Activated CD4-positive, alpha-beta memory T cell treated with anti-CD3 and anti-CD28 coated beads for 36 hours (primary cell): ENCODE measurements around the gene IQGAP3. TPM values are rescaled to one million over a fixed set of nuclear protein-coding genes. Genes with fewer than 3 reads are reported as not detected.
"Not testable (repeated sequence)": the region's sequence is repeated elsewhere in the genome, so short reads cannot be mapped to it uniquely, and the experiment has no call there.

Source experiments
- CTCF ChIA-PET: fragments of 350-600 bp; sonication (Branson Sonifier 250); formaldehyde crosslinking; loops from one replicate; lab custom pipeline; 2021; ENCODE audit warnings: antibody characterized with exemption, inconsistent platforms; lab: Charles Lee
- POLR2A ChIA-PET: fragments of 350-600 bp; sonication (Branson Sonifier 250); formaldehyde crosslinking; loops from one replicate; lab custom pipeline; 2021; ENCODE audit warnings: antibody characterized with exemption; lab: Charles Lee
- DNase-seq: peaks from one replicate; pipeline ENCODE4 v3.0.0-alpha.2; 2020
- H3K27ac Mint-ChIP-seq: one replicate; pipeline ENCODE4 v1.8.0; 2021; ENCODE audit warnings: mixed read lengths
- H3K27me3 Mint-ChIP-seq: one replicate; pipeline ENCODE4 v1.8.0; 2021; ENCODE audit warnings: mixed read lengths
- H3K36me3 Mint-ChIP-seq: one replicate; pipeline ENCODE4 v1.8.0; 2021; ENCODE audit warnings: mixed read lengths
- H3K4me1 Mint-ChIP-seq: one replicate; pipeline ENCODE4 v1.8.0; 2021; ENCODE audit warnings: low read depth, mixed read lengths
- H3K4me3 Mint-ChIP-seq: one replicate; pipeline ENCODE4 v1.8.0; 2021; ENCODE audit warnings: mild to moderate bottlenecking, mixed read lengths
- H3K9me3 Mint-ChIP-seq: one replicate; pipeline ENCODE4 v1.8.0; 2021; ENCODE audit warnings: mixed read lengths
- intact Hi-C: fragments of 100-400 bp; cut with micrococcal nuclease; formaldehyde crosslinking; loops from one replicate; pipeline ENCODE4 v1.15.1; 2023
- total RNA-seq, 2 experiments: library from RNA; stranded (reverse); gene quantifications; one replicate each; pipeline ENCODE4 v1.2.3, GENCODE V29; 2021

IQGAP3 gene
- total RNA-seq, 2 experiments from 2014 or later, result 16.9 to 19.3 TPM

- no peak overlapping the region for H3K4me3 Mint-ChIP-seq
- H3K36me3 Mint-ChIP-seq, result peaks cover 14% of the 10 kb centered on the region
- H3K27ac Mint-ChIP-seq, result no peak overlapping the region
- no peaks in the 10 kb centered on the region for H3K9me3 Mint-ChIP-seq
- CTCF ChIA-PET, result interaction anchor here (0.8 to 6.4 kb wide), 4 partner anchors 8 to 113 kb away, joined by 3 to 39 read pairs (median 3); no protein-coding TSS in a partner anchor
- POLR2A ChIA-PET, result interaction anchor here (3.0 kb wide), 2 partner anchors 7 to 13 kb away, joined by 13 to 19 read pairs; partner anchors contain the start of genes GPATCH4 and TTC24
- peaks cover 26% of the 10 kb centered on the region for H3K4me1 Mint-ChIP-seq
- no peaks in the 10 kb centered on the region for H3K27me3 Mint-ChIP-seq
- intact Hi-C loops, result no loop called here
- DNase-seq, result no peak
Observed at GRCh38 chr1:156593661-156593989, 21.3 kb upstream of the IQGAP3 start.

DNA sequence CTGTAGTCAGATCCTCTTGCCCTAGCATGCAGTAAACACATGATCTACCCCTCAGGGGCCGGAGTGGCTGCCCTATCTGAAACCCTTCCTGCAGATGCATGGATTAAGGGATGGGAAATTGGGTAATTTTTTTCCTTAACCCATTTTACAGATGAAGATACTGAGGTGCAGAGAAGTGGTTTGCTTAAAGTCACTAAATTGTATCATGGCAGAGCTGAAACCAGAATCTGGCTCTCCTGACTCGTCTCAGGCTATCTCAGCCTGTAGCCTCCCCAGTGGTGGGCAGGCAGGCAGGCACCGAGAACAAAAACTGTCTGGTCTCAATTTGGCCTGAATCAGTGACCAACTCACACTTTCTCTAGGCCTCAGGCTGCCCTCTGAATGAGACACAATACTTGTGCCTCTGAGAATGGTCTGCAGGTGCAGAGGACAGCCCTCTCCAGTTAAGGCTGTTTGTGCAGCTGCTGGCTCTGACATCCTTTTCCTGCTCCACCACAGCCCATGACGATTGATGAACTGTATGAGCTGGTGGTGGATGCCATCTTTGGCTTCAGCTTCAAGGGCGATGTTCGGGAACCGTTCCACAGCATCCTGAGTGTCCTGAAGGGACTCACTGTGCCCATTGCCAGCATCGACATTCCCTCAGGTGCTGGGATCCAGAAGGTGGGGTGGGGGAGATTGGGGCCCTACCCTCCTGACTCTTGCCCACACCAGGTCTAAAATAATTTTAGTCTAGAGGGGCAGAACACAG is 20.7 kb upstream of the IQGAP3 start:
- Mint-ChIP-seq H3K36me3 (peaks cover 9% of the 10 kb centered on the region), H3K9me3 (no peaks in the 10 kb centered on the region), H3K4me1 (peaks cover 20% of the 10 kb centered on the region), H3K4me3 (peak overlapping the region; percentile 79), H3K27me3 (no peaks in the 10 kb centered on the region), H3K27ac (peak overlapping the region; percentile 59)
- intact Hi-C loops, result no loop called here
- ChIA-PET CTCF (interaction anchor here (0.8 to 6.4 kb wide), 4 partner anchors 8 to 112 kb away, joined by 3 to 39 read pairs (median 3); no protein-coding TSS in a partner anchor), POLR2A (interaction anchor here (2.2 to 3.0 kb wide), 3 partner anchors 8 to 92 kb away, joined by 12 to 19 read pairs (median 13); partner anchors contain the start of genes GPATCH4, MEF2D and TTC24)
- DNase-seq, result no peak

GRCh38 chr1:156592158-156592909 is 20.0 kb upstream of the IQGAP3 start:
- no peaks in the 10 kb centered on the region for H3K9me3 Mint-ChIP-seq
- DNase-seq, result no peak

DNA sequence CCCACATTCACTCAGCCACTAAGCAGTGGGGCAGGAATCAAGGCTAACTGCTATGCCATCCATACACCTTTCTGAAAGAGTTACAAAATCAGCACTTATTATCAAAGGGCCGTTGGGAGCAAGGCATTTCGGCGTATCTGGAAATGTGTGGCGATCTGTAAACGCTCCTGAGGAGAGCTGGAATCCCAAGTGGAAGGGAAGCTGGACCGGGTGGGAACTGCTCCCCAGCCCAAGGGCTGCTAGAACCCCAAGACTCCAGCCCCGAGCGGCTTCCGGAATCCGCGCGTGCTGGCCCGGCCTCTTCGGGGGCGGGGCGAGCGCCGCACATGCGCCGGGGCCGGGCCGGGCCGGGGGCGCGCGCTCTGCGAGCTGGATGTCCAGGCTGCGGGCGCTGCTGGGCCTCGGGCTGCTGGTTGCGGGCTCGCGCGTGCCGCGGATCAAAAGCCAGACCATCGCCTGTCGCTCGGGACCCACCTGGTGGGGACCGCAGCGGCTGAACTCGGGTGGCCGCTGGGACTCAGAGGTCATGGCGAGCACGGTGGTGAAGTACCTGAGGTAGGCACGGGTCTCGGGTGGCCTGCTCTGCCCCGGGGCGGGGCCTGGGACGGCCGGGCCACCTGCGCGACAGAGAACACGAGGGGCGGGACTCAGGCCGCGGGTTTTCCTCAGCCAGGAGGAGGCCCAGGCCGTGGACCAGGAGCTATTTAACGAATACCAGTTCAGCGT is 19.2 kb upstream of the IQGAP3 start, which contains the start of gene NAXE:
TSS of gene NAXE (plus strand) at position 345 of the 726 bp plus-strand sequence. CDS start at position 374, 29 bp downstream.
- H3K9me3 Mint-ChIP-seq, result no peaks in the 10 kb centered on the region
- H3K27ac Mint-ChIP-seq, result peak within 1 kb of the TSS; percentile 85
- peak; percentile 77 for DNase-seq
- no peaks in the 10 kb centered on the region for H3K27me3 Mint-ChIP-seq
- H3K4me3 Mint-ChIP-seq, result peak within 1 kb of the TSS; percentile 79
- CTCF ChIA-PET, result interaction anchor here (1.1 to 6.4 kb wide), 10 partner anchors 9 to 206 kb away, joined by 3 to 39 read pairs (median 6); partner anchors contain the start of gene MEF2D
- intact Hi-C loops, result loop anchor here (1.0 kb wide), 1 partner anchor 10 kb away; the partner anchor contains the start of gene GPATCH4
- POLR2A ChIA-PET, result interaction anchor here (0.7 to 3.0 kb wide), 10 partner anchors 9 to 136 kb away, joined by 3 to 19 read pairs (median 6); partner anchors contain the start of genes GPATCH4, ISG20L2, MEF2D and METTL25B
- peaks cover 19% of the 10 kb centered on the region for H3K4me1 Mint-ChIP-seq
- peaks cover 2% of the 10 kb centered on the region for H3K36me3 Mint-ChIP-seq

More at GRCh38 chr1:156592158-156592909, 20.0 kb upstream of the IQGAP3 start:
- ChIA-PET POLR2A (interaction anchor here (1.0 to 3.0 kb wide), 7 partner anchors 9 to 136 kb away, joined by 4 to 19 read pairs (median 7); partner anchors contain the start of genes GPATCH4, ISG20L2, MEF2D and METTL25B), CTCF (interaction anchor here (1.1 to 6.4 kb wide), 9 partner anchors 8 to 207 kb away, joined by 3 to 39 read pairs (median 6); partner anchors contain the start of gene MEF2D)
- Mint-ChIP-seq H3K4me3 (peak overlapping the region; percentile 79), H3K27me3 (no peaks in the 10 kb centered on the region), H3K27ac (peak overlapping the region; percentile 79), H3K4me1 (peaks cover 19% of the 10 kb centered on the region), H3K36me3 (peaks cover 7% of the 10 kb centered on the region)
- intact Hi-C loops, result no loop called here

DNA sequence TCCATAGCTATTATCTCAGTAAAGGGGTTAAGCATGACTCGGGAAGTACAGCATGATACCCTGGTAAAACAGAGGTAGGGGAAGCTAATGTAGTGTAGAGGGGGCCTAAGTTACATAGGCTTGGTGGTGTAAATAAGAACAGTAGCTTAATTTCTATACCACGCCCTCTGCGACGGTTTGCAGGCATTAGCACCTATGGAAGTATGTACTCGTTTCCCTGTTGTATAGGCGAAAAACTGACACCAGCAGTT is 18.7 kb upstream of the IQGAP3 start:
- CTCF ChIA-PET, result interaction anchor here (1.3 to 6.4 kb wide), 9 partner anchors 10 to 205 kb away, joined by 3 to 39 read pairs (median 6); partner anchors contain the start of gene MEF2D
- DNase-seq, result no peak
- POLR2A ChIA-PET, result interaction anchor here (0.7 to 3.0 kb wide), 10 partner anchors 10 to 137 kb away, joined by 3 to 19 read pairs (median 6); partner anchors contain the start of genes GPATCH4, ISG20L2, MEF2D and METTL25B
- peaks cover 2% of the 10 kb centered on the region for H3K36me3 Mint-ChIP-seq
- intact Hi-C loops, result loop anchor here (1.0 kb wide), 1 partner anchor 10 kb away; the partner anchor contains the start of gene GPATCH4
- peak overlapping the region; percentile 79 for H3K4me3 Mint-ChIP-seq
- peak overlapping the region; percentile 85 for H3K27ac Mint-ChIP-seq
- no peaks in the 10 kb centered on the region for H3K27me3 Mint-ChIP-seq
- no peaks in the 10 kb centered on the region for H3K9me3 Mint-ChIP-seq
- peaks cover 19% of the 10 kb centered on the region for H3K4me1 Mint-ChIP-seq

DNA sequence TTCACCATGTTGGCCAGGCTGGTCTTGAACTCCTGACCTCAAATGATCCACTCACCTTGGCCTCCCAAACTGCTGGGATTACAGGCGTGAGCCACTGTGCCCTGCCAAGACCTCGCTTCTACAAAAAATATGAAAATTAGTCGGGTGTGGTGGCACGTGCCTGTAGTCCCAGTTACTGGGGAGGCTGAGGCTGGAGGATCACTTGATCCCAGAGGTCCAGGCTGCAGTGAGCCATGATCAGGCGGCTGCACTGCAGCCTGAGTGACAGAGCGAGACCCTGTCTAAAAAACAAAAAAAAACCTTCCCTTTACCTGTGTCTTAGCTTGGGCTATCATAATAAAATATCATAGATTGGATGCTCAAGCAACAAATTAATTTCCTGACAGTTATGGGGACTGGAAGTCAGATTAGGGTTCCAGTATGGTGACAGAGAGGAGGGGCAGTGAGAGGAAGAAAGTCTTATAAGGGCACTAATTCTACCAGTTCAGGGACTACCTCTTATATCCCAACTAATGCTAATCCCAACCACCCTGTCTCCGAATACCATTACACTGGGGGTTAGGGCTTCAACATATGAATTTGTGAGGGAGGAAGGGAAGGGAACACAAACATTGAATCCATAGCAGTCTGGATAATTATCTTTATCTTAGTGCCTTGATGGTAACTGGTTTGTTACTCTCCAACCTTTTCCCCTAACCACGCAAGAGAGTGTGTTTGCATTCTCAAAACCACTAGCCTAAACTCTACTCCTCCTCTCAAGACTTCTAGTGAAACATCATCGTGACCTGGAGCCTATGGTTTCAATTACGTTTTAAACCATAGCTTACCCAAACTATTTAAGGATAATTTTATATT is 18.2 kb upstream of the IQGAP3 start:
- Mint-ChIP-seq H3K27ac (peak overlapping the region; percentile 85), H3K9me3 (no peaks in the 10 kb centered on the region)

GRCh38 chr1:156589546-156589945 is 17.2 kb upstream of the IQGAP3 start:
- no peak overlapping the region for H3K4me3 Mint-ChIP-seq
- CTCF ChIA-PET, result interaction anchor here (1.2 kb wide), 1 partner anchor 204 kb away, joined by 3 read pairs; no protein-coding TSS in a partner anchor
- H3K27ac Mint-ChIP-seq, result no peak overlapping the region
- POLR2A ChIA-PET, result no interaction called here
- intact Hi-C loops, result no loop called here
- H3K9me3 Mint-ChIP-seq, result no peaks in the 10 kb centered on the region
- H3K36me3 Mint-ChIP-seq, result no peaks in the 10 kb centered on the region
- H3K27me3 Mint-ChIP-seq, result no peaks in the 10 kb centered on the region
- no peak for DNase-seq
- peaks cover 19% of the 10 kb centered on the region for H3K4me1 Mint-ChIP-seq

More for the DNA sequence above, 18.2 kb upstream of the IQGAP3 start:
- POLR2A ChIA-PET, result interaction anchor here (0.7 to 3.0 kb wide), 7 partner anchors 10 to 133 kb away, joined by 3 to 19 read pairs (median 6); partner anchors contain the start of genes GPATCH4, MEF2D and TTC24
- intact Hi-C loops, result loop anchor here (1.0 kb wide), 1 partner anchor 11 kb away; the partner anchor contains the start of gene GPATCH4
- Mint-ChIP-seq H3K36me3 (peaks cover 2% of the 10 kb centered on the region), H3K4me1 (peaks cover 19% of the 10 kb centered on the region), H3K4me3 (no peak overlapping the region), H3K27me3 (no peaks in the 10 kb centered on the region)
- no peak for DNase-seq
- CTCF ChIA-PET, result interaction anchor here (1.3 to 6.4 kb wide), 9 partner anchors 10 to 205 kb away, joined by 3 to 39 read pairs (median 6); partner anchors contain the start of gene MEF2D

DNA sequence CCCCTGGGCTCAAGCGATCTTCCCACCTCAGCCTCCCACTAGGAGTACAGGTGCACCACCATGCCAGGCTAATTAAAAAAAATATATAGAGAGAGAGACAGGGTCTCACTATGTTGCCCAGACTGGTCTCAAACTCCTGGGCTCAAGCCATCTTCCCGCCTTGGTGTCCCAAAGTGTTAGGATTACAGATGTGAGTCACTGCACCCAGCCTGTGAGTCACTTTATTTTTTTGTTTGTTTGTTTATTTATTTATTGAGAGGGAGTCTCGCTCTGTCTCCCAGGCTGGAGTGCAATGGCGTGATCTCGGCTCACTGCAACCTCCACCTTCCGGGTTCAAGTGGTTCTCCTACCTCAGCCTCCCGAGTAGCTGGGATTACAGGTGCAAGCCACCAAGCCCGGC is 15.6 kb upstream of the IQGAP3 start:
- H3K27me3 Mint-ChIP-seq, H3K27ac Mint-ChIP-seq, POLR2A ChIA-PET, H3K4me3 Mint-ChIP-seq, DNase-seq, H3K36me3 Mint-ChIP-seq, intact Hi-C loops, H3K9me3 Mint-ChIP-seq: not testable (repeated sequence)
- CTCF ChIA-PET, result interaction anchor here (0.9 to 11.2 kb wide), 2 partner anchors 21 to 24 kb away, joined by 3 to 78 read pairs; no protein-coding TSS in a partner anchor
- H3K4me1 Mint-ChIP-seq, result peaks cover 16% of the 10 kb centered on the region

DNA sequence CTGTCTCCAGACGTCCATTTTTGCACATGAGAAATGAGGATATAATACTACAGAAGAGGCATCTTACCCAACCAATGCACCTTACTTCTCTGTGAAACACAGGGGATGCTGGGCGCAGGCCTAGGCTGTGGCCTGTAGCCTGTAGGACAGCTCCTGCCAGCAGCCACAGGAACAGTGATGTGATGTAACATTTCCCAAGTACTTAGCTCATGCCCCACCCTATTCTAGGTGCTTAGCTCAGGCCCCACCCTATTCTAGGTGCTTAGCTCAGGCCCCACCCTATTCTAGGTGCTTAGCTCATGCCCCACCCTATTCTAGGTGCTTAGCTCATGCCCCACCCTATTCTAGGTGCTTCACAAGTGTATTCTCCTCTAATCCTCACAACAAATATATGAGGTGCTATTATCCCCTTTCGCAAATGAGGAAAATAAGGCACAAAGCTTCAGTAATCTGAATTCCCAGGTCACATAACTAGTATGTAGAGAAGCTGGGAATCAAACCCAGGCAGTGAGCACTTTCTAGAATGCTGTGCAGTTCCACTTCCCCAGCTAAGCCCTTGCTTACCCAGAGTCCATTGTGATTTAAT is 14.6 kb upstream of the IQGAP3 start:
- Mint-ChIP-seq H3K27ac (no peak overlapping the region), H3K4me3 (no peak overlapping the region), H3K27me3 (no peaks in the 10 kb centered on the region), H3K36me3 (no peaks in the 10 kb centered on the region), H3K4me1 (peaks cover 9% of the 10 kb centered on the region), H3K9me3 (no peaks in the 10 kb centered on the region)
- CTCF ChIA-PET, result interaction anchor here (0.6 to 11.2 kb wide), 9 partner anchors 14 to 201 kb away, joined by 3 to 78 read pairs (median 4); partner anchors contain the start of gene GPATCH4
- DNase-seq, result no peak
- intact Hi-C loops, result no loop called here
- POLR2A ChIA-PET, result no interaction called here

- no peak overlapping the region for H3K27ac Mint-ChIP-seq
- intact Hi-C loops, result no loop called here
- CTCF ChIA-PET, result interaction anchor here (0.7 to 11.2 kb wide), 12 partner anchors 14 to 200 kb away, joined by 3 to 78 read pairs (median 4); partner anchors contain the start of gene GPATCH4
- no peaks in the 10 kb centered on the region for H3K27me3 Mint-ChIP-seq
- H3K4me1 Mint-ChIP-seq, result peaks cover 9% of the 10 kb centered on the region
- H3K4me3 Mint-ChIP-seq, result no peak overlapping the region
- POLR2A ChIA-PET, result interaction anchor here (0.5 kb wide), 1 partner anchor 110 kb away, joined by 3 read pairs; no protein-coding TSS in a partner anchor
- H3K36me3 Mint-ChIP-seq, result no peaks in the 10 kb centered on the region
- DNase-seq, result no peak
- H3K9me3 Mint-ChIP-seq, result no peaks in the 10 kb centered on the region
Observed at GRCh38 chr1:156586323-156586722, 14.0 kb upstream of the IQGAP3 start.
